B cell (primary cell): ENCODE data around the gene MTF2. TPM values are rescaled to one million over a fixed set of nuclear protein-coding genes. Genes with fewer than 3 reads are reported as not detected.

Experiments
- ATAC-seq: fragments of 200-7000 bp; cut with Tn5 transposase; one replicate; pipeline ENCODE4 v1.10.0; 2021; ENCODE audit warnings: low read depth, mild to moderate bottlenecking, moderate number of reproducible peaks, moderate library complexity
- CTCF ChIA-PET: fragments of 350-600 bp; sonication (Branson Sonifier 250); formaldehyde crosslinking; loops from one replicate; lab custom pipeline; 2021; ENCODE audit warnings: antibody characterized with exemption, inconsistent platforms; lab: Charles Lee
- POLR2A ChIA-PET: fragments of 350-600 bp; sonication (Branson Sonifier 250); formaldehyde crosslinking; loops from one replicate; lab custom pipeline; 2021; ENCODE audit warnings: antibody characterized with exemption; lab: Charles Lee
- DNase-seq: peaks from one replicate; pipeline ENCODE4 v3.0.0; 2013
- H2AFZ ChIP-seq: 2 replicates; pipeline ENCODE4 v1.6.1; 2012; ENCODE audit warnings: mild to moderate bottlenecking, low read depth, low read length; ENCODE audit not compliant: insufficient read depth, poor library complexity, severe bottlenecking
- H3K27ac ChIP-seq, 2 donors: 1 replicate in 1 of 2; 2 replicates in 1 of 2; pipeline ENCODE4 v1.5.1; 2012 to 2013; ENCODE audit warnings: low read length in 2 of 2, mild to moderate bottlenecking in 2 of 2, moderate library complexity in 1 of 2
- H3K27me3 ChIP-seq, 4 experiments: fragments of 200-600 bp in 1 of 4; sonication (generic) in 1 of 4; replicated peaks in 1 of 4; 1 replicate in 2 of 4; 2 replicates in 2 of 4; pipeline versions ENCODE4 v1.6.1 to v1.7.0; 2013 to 2016; ENCODE audit warnings: low read length in 3 of 4, mild to moderate bottlenecking in 2 of 4, mixed read lengths in 1 of 4, moderate library complexity in 1 of 4; ENCODE audit not compliant: insufficient read depth in 4 of 4, control insufficient read depth in 3 of 4; ENCODE audit errors: control extremely low read depth in 1 of 4
- H3K36me3 ChIP-seq, 2 experiments: replicated peaks in 1 of 2; 1 replicate in 1 of 2; 2 replicates in 1 of 2; pipeline versions ENCODE4 v1.6.1 to v1.7.1; 2013; ENCODE audit warnings: low read length in 1 of 2; ENCODE audit not compliant: insufficient read depth in 2 of 2, control insufficient read depth in 1 of 2; ENCODE audit errors: control extremely low read depth in 1 of 2, extremely low read depth in 1 of 2
- H3K4me1 ChIP-seq, 2 donors: fragments of 200-600 bp in 1 of 2; sonication (generic) in 1 of 2; 1 replicate in 1 of 2; 2 replicates in 1 of 2; pipeline versions ENCODE4 v1.5.1 to v1.6.1; 2013 to 2017; ENCODE audit warnings: low read length in 2 of 2; ENCODE audit not compliant: control insufficient read depth in 2 of 2, insufficient read depth in 2 of 2
- H3K4me2 ChIP-seq: replicated peaks from 2 replicates; pipeline ENCODE3; 2012; ENCODE audit warnings: mild to moderate bottlenecking, low read depth, low read length; ENCODE audit not compliant: poor library complexity, severe bottlenecking
- H3K4me3 ChIP-seq, 5 experiments: fragments of 200-600 bp in 1 of 5; sonication (generic) in 1 of 5; 1 replicate in 3 of 5; 2 replicates in 2 of 5; pipeline versions ENCODE4 v1.5.1 to v1.7.0; 2011 to 2016; ENCODE audit warnings: low read length in 4 of 5, mild to moderate bottlenecking in 4 of 5, low read depth in 2 of 5, control low read depth in 1 of 5, moderate library complexity in 1 of 5; ENCODE audit not compliant: insufficient read depth in 1 of 5; ENCODE audit errors: control extremely low read depth in 1 of 5, extremely low read depth in 1 of 5
- H3K79me2 ChIP-seq: fragments of 200-600 bp; sonication (generic); one replicate; pipeline ENCODE4 v1.6.0; 2016; ENCODE audit warnings: low read length; ENCODE audit not compliant: control insufficient read depth, insufficient read depth
- H3K9ac ChIP-seq: fragments of 200-600 bp; sonication (generic); 2 replicates; pipeline ENCODE4 v1.6.1; 2017; ENCODE audit warnings: mild to moderate bottlenecking, low read length, moderate library complexity
- H3K9me3 ChIP-seq, 3 donors: one replicate each; pipeline versions ENCODE4 v1.6.1 to v1.7.1; 2013; ENCODE audit warnings: low read length in 2 of 3; ENCODE audit not compliant: control insufficient read depth in 2 of 3, insufficient read depth in 1 of 3; ENCODE audit errors: control extremely low read depth in 1 of 3
- H4K20me1 ChIP-seq: 2 replicates; pipeline ENCODE4 v1.6.0; 2012; ENCODE audit warnings: mild to moderate bottlenecking, low read length; ENCODE audit not compliant: insufficient read depth, control insufficient read depth, poor library complexity, severe bottlenecking
- H3K27ac Mint-ChIP-seq: one replicate; pipeline ENCODE4 v1.8.0; 2021; ENCODE audit warnings: mixed read lengths
- H3K27me3 Mint-ChIP-seq: one replicate; pipeline ENCODE4 v1.8.0; 2021; ENCODE audit warnings: mixed read lengths
- H3K4me1 Mint-ChIP-seq: one replicate; pipeline ENCODE4 v1.8.0; 2021; ENCODE audit warnings: mixed read lengths
- H3K4me3 Mint-ChIP-seq: one replicate; pipeline ENCODE4 v1.8.0; 2021; ENCODE audit warnings: mixed read lengths
- H3K9me3 Mint-ChIP-seq: one replicate; pipeline ENCODE4 v1.8.0; 2022; ENCODE audit warnings: mixed read lengths; ENCODE audit not compliant: insufficient read depth
- CTCF ChIP-seq: fragments of 200-600 bp; IDR thresholded peaks from one replicate; pipeline ENCODE4 v1.8.0; 2022; ENCODE audit warnings: antibody characterized with exemption, mild to moderate bottlenecking
- EZH2 ChIP-seq: IDR thresholded peaks from 2 replicates; pipeline ENCODE4 v1.6.1; 2012; ENCODE audit warnings: borderline replicate concordance, low read depth, mild to moderate bottlenecking, moderate library complexity, low read length; ENCODE audit not compliant: insufficient read depth, poor library complexity, severe bottlenecking
- WGBS: methylation state at CpG from one replicate; pipeline ENCODE4 v1.1.5; 2013; ENCODE audit warnings: missing lambda C conversion rate; ENCODE audit not compliant: insufficient coverage; 5-methylcytosine and 5-hydroxymethylcytosine counted together
- intact Hi-C: fragments of 100-400 bp; cut with micrococcal nuclease; formaldehyde crosslinking; loops from one replicate; pipeline ENCODE4 v1.10.0; 2022
- polyA plus RNA-seq: library from polyadenylated mRNA; depleted of rRNA; stranded (reverse); fragments of >200 nt; gene quantifications from 2 replicates; pipeline ENCODE4 v1.2.3, GENCODE V29; 2012
- total RNA-seq, 2 donors: library from RNA; stranded (reverse); fragments of 120-200 nt in 1 of 2; gene quantifications; 1 replicate in 1 of 2; 2 replicates in 1 of 2; pipeline versions ENCODE4 v1.2.3 to v1.2.4, GENCODE V29; 2013 to 2022

Gene MTF2
- total and polyA plus RNA-seq, 2 donors (not counting 1 experiment from before 2014, with no cell fraction given): 19.5 to 68.6 TPM

- no peaks in the 10 kb centered on the region for H3K9me3 ChIP-seq
- no peaks in the 10 kb centered on the region for H3K27me3 ChIP-seq
- no peak overlapping the region for H2AFZ ChIP-seq
- Mint-ChIP-seq H3K27ac (peak overlapping the region; percentile 41), H3K27me3 (no peaks in the 10 kb centered on the region), H3K9me3 (no peaks in the 10 kb centered on the region), H3K4me3 (no peak overlapping the region), H3K4me1 (peaks cover 34% of the 10 kb centered on the region)
- intact Hi-C loops: no loop called here
- TF ChIP-seq CTCF (no peak), EZH2 (no peak)
- no CpG with 5 or more reads among the region's 1 CpG for WGBS
- ChIA-PET POLR2A (interaction anchor here (1.0 kb wide), 1 partner anchor 8 kb away, joined by 6 read pairs; no protein-coding TSS in a partner anchor), CTCF (interaction anchor here (1.6 to 2.5 kb wide), 4 partner anchors 9 to 40 kb away, joined by 4 to 10 read pairs (median 6); no protein-coding TSS in a partner anchor)
- no peak overlapping the region for H3K9ac ChIP-seq
- ATAC-seq (no peak), DNase-seq (no peak)
- H3K4me1 ChIP-seq: peaks cover 15 to 16% of the 10 kb centered on the region in 2 donors
- H3K4me2 ChIP-seq: peak overlapping the region; percentile 59
- no peak overlapping the region for H3K4me3 ChIP-seq
- H3K27ac ChIP-seq: peak overlapping the region; percentile 7 to 60
- no peaks in the 10 kb centered on the region for H3K79me2 ChIP-seq
- H4K20me1 ChIP-seq: no peaks in the 10 kb centered on the region
- no peaks in the 10 kb centered on the region for H3K36me3 ChIP-seq
These were observed 44.7 kb upstream of the MTF2 start for GRCh38 chr1:93034397-93034796.

GRCh38 chr1:93036672-93037071 lies 42.4 kb upstream of the MTF2 start:
- WGBS: 100% methylated on average over 1 of the region's 4 CpGs
- Histone ChIP-seq H3K27me3 (no peaks in the 10 kb centered on the region), H3K36me3 (no peaks in the 10 kb centered on the region), H3K27ac (no peak overlapping the region), H3K9me3 (no peaks in the 10 kb centered on the region), H4K20me1 (no peaks in the 10 kb centered on the region), H3K79me2 (no peaks in the 10 kb centered on the region), H3K4me2 (no peak overlapping the region), H3K4me1 (peaks cover 15 to 16% of the 10 kb centered on the region in 2 donors), H2AFZ (no peak overlapping the region), H3K9ac (no peak overlapping the region), H3K4me3 (no peak overlapping the region)
- peaks cover 34% of the 10 kb centered on the region for H3K4me1 Mint-ChIP-seq
- ATAC-seq: no peak
- no peak overlapping the region for H3K27ac Mint-ChIP-seq
- ChIA-PET POLR2A (no interaction called here), CTCF (interaction anchor here (0.6 to 1.4 kb wide), 5 partner anchors 26 to 110 kb away, joined by 3 to 5 read pairs (median 4); no protein-coding TSS in a partner anchor)
- no peak for DNase-seq
- no peak for TF ChIP-seq CTCF
- no peak for TF ChIP-seq EZH2
- H3K27me3 Mint-ChIP-seq: no peaks in the 10 kb centered on the region
- no peaks in the 10 kb centered on the region for H3K9me3 Mint-ChIP-seq
- intact Hi-C loops: no loop called here
- no peak overlapping the region for H3K4me3 Mint-ChIP-seq
